ENCODE measurements around the gene CABLES1. TPM values are rescaled to one million over a fixed set of nuclear protein-coding genes. Genes with fewer than 3 reads are reported as not detected.
A peak's percentile ranks its signal among the peaks of the same experiment; 100 is the strongest.

The CABLES1 gene
- polyA plus RNA-seq, 1 donor: 7.2 TPM

DNA sequence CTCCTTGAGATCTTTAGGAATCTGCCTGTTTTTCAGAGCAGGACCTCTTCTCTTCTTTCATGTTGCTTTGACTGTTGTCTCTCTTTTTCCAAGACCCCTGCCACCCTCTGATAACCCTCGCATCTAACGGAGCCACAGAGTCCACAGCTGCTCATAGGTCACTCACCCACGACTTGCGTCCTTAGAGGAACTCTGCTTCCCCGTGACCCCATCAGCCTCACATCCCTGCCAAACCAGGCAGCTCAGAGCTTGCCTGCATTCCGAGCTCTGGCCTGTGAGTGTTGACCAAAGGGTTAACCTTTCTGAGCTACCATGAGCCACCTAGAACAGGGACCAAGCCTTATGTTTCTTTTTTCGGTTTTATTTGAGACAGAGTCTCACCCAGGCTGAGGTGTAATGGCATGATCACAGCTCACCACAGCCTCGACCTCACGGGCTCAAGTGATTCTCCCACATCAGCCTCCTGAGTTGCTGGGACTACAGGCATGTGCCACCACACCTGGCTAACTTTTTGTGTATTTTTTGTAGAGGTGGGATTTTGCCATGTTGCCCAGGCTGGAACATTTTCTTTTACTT, 36.4 kb downstream of the CABLES1 start:
- no peak for DNase-seq

DNA sequence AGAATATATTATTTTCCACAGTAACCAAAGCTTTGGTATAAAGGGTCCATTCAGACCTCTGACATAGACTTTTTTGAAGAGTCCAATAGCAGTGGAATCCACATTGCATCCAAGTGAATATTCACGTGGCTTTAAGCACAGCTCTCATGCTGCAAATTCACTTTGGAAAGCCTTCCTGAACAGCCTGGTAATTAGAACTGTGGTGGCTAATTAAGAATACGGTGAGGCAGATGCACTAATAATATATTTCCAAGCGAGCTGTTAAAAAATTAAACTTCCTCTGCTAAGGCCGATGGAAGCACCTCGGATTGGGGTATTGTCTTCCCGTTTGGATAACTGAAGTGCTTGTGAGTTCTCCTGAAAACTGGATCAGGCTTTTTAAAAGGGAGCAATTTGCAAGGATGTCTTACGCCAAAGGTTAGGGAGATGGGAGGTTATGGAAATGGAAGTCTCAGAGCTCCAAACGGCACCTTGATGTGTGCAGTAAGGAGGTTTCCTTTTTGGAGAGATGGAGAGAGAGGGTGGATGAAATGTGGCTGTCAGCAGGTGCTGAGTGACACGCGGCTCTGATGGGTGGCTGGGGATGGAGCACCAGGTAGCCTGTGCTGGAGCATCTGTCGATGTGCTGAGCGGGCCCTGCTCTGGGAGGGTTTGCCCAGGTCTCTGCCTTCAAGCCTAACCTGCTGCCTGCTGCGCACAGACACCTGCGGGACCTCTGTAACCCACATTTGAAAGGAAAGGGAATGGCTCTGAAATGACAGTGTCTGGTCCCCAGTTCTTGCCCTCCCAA, 37.5 kb downstream of the CABLES1 start:
- no peak for DNase-seq

DNA sequence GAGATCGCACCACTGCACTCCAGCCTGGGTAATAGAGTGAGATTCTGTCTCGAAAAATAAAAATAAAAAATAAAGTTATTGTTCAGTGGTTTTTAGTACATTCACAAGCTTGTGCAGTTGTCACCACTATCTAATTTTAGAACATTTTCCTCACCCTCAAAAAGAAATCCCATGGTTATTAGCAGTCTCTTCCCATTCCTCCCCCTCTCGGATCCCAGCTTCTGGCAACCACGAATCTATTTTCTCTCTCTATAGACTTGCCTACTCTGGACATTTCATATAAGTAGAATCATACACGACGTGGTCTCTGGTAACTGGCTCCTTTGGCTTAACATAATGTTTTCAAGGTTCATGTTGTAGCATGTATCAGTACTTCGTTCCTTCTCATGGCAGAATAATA, 38.6 kb downstream of the CABLES1 start:
- DNase-seq: no peak

DNA sequence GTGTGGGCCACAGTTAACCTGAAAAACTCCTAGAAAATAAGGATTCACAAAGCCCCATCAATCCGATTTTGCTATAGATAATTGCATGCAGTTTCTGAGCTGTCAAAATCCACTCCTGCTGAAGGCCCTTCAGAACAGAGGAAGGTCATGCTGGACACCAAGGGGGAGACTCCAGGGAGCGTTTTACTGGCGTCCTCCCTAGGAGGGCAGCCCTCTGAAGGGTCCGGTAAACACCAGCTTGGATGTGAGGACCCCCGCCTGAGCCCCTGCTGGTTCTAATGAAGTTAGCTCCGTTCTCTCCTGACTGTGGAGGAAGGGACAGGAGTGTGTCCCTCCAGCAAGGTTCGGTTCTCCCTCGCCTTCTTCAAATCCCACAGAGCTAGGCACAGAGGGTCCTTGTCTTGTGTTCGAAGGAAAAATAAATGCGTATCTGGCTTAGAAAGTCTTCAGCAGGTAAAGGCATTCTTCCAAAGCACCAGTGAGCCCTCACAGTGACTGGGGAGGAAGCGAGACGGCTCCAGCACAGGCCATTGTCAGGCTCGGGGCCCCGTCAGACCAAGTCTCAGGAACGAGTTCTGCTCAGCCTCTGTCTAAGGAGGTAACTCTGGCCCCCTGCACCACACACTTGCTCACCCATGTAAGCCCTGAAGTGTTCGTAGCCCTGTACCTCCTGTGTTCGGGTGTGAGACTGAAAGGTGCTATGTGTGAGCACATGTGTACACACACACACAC, 41.6 kb downstream of the CABLES1 start:
- DNase-seq: no peak

DNA sequence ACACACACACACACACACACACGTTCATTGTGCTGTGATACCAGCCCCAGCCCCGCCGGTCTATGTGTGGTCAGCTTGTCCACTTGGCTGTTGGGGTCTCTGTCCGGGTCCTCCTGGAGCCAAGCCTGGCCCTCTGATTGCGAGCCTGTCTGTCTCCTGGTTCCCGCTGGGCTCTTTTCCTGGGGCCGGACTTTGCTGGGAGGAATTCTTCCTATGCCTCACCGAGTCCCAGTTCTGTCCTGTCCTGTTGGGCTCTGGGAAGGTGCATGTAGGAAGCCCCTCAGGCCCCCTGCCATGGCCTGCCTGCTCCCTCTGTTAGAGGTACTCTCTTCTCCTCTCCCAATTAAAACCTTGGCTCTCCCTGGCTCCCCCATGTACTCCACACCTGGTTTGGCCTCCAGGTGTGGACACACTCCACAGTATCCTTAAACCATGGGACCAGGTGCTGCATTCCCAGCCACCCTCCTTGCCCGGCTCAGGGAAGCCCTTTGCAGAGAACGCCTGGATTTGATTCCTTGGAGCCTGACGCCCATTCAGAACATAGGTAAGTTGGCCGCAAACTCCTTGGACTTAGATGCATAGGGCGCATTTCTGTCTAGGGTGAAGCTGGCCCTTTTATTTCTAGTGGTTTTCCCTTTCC, 42.3 kb downstream of the CABLES1 start:
- no peak for DNase-seq

DNA sequence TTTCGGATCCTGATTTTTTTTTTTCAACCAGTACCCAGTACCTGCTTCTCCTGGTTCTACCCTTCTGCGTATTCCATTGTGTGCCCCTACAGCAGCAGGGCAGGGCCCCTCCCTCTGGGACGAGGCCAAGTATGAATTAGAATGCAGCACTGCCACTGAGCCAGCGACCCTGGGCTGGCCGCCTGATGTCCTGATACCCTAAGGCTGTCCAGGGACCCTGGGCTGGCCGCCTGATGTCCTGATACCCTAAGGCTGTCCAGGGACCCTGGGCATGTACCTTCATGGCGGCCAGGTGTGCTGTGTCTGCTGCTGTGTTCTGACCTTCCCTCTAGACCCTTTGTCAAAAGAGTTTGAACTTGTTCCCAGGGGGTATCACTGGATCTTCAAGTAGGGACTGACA, 42.9 kb downstream of the CABLES1 start:
- no peak for DNase-seq

DNA sequence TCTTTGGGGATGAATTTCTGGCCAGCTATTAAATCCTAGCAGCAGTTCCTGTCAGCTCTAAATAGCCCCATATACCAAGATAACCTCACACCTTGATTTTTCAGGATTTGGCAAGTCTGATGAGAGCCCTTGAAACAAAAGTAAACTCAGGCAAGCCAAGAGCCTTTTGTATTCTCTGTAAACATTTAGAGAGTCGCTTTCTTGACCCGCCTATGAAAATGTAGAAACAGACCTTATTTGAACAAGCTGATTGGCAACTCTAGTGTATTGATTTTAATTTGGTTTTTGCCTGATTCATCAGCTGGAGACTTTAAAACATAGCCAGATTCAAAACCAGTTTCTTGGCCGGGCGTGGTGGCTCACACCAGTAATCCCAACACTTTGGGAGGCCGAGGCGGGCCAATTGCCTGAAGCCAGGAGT, 43.4 kb downstream of the CABLES1 start:
- DNase-seq: no peak

DNA sequence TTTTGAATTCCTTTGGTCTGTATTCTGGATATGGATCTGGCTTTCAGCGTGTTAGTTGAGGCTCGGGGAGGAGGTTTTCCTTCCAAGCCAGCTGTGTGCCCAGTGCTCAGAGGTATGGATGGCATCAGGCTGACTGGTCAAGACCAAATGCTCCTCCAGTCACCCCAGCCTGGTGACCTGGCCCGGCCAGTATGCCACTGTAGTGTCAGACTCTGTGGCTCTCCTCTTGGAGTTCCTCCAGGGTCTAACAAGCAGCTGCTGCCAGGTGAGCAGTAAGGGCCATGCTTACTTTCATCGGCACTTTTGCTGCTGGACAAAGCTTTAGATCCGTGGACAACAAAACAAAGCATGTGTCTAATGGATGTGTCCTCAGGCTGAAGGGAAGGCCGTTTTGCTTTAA, 44.1 kb downstream of the CABLES1 start:
- DNase-seq: no peak

DNA sequence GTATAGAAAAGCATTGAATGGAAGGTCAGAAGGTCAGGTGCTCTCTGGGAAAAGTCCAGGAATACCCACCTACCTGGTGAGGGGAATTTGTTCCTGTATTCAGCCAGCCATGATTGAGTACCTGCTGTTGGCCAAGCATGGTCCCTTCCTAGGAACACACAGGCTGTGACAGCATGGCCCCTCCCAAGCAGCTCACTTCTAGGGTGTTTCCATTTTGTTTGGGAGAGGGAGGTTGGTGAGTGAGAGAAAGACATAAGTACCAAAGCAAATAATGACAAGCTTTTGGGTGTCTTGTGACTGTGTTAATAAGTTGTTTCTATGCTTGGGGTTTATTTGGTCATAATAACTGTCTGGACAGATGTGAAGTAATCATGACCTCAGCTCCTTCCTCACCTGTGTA, 46.3 kb downstream of the CABLES1 start:
- DNase-seq: no peak

DNA sequence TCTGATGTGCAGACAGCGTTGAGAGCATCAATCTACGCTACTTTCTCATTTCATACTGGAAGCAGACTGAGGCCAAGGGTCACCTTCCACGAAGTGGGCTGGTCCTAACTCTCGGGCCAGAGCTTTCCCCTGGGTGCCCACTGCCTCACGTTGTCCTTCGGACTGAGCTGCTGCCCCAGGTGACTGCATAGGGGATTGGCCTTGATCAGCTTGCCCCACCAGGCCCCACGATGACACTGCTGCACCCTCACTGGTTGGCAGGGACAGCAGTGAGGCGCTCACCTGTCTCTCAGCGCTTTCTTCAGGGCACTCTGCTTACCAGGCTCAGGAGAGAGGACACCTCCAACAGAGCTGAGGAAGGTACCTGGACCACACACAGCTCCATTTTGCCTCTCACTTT, 47.3 kb downstream of the CABLES1 start:
- no peak for DNase-seq

DNA sequence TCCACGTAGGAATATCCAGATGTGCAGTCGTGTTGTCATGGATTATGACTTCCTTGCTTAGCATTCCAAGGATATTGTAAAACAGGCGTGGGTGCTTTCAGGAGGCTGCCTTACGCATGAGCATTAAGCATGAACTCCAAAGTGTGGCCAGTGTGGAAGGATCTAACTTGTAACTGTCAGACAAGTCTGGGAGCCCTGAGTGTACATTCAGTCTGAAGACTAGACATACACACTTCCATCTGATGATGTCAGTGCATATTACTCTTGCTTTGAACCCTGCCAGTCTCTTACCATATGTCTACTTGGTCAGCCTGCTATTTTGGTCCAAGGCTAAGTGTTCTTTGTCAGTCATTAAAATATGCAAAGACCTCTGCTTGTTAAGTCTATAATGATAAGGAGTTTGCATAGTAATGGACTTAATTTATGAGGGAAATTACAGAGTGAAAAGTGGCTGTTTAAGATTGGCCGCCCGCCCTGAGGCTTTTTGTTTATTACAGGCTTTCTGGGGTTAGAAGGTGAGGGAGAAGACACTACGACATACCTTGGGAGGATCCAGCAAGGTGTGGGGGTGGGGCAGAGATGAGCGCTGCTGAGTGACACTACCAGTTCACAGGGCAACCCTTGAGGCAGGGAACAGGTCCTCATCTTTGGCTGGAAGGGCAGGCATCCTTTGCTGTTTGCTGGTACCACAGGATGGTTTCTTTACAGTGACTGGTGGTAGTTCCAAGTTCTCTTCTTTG, 48.3 kb downstream of the CABLES1 start:
- no peak for DNase-seq

DNA sequence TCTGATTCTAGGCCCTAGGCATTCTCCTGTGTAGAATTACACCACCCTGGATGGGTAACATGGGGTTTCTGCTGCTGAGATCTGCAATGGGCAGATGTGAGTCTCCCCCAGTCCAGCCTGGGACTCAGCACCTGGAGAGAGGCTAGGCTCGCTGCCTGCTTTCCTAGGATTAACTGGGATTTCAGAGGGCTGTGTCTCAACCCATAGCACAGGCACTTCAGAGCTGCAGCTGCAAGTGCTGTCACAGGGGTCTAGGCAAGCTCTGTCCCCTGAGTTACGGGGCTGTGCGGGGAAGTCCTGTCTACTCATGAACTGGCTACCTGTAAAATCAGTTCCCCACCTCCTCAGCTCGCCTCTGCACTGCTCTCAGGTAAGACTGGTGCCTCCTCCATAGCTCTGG, 51.5 kb downstream of the CABLES1 start:
- DNase-seq: no peak

DNA sequence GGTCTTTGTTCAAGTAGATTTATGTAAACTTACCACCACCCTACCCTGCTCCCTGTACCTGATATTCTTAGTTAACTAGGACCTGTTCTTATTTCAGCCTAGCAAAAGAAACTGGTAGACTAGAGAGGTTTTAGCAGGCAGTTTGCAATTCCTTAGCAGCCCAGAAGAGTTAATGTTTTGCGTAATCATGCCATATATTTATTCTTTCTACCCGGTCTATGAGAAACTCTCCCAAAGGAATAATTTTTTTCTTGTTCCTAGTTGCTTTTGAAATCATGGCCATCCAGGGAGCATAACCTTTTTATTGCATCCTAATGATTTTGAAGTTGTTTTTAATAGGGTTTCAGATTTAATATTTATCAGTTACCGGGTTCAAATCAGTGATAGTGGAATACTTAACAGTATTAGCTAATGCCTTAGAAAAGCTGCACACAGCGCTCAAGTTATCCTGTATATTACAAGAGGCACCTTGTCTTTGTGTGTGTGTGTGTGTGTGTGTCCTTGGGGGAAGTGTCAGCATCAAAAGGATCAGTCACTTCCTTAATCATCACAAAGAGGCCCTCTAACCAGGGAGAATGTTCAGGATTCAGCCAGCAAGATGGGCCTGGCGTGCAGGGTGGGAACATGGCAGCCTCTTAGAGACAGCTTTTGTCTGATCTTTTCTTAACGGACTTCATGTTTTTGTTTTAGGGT, 52.9 kb downstream of the CABLES1 start:
- no peak for DNase-seq

DNA sequence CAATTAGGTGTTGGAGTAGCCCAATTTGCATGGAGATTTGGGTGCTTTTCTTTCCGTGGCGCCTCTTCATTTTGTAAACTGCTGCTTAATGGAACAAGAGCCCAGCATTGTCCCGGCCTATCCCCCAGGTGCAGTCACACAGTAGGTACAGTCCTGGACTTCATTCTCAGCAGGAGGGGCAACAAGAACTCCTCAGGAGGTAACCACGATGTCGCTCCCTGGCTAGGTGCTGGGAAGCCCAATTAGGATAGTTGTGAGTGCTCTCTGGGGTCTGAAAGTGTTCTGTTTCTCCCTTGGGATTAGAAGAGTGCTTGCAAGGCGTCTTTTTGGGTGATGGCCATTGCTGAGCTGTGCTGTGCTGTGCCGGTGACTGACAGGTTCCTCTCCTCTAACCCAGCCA, 53.8 kb downstream of the CABLES1 start:
- no peak for DNase-seq

DNA sequence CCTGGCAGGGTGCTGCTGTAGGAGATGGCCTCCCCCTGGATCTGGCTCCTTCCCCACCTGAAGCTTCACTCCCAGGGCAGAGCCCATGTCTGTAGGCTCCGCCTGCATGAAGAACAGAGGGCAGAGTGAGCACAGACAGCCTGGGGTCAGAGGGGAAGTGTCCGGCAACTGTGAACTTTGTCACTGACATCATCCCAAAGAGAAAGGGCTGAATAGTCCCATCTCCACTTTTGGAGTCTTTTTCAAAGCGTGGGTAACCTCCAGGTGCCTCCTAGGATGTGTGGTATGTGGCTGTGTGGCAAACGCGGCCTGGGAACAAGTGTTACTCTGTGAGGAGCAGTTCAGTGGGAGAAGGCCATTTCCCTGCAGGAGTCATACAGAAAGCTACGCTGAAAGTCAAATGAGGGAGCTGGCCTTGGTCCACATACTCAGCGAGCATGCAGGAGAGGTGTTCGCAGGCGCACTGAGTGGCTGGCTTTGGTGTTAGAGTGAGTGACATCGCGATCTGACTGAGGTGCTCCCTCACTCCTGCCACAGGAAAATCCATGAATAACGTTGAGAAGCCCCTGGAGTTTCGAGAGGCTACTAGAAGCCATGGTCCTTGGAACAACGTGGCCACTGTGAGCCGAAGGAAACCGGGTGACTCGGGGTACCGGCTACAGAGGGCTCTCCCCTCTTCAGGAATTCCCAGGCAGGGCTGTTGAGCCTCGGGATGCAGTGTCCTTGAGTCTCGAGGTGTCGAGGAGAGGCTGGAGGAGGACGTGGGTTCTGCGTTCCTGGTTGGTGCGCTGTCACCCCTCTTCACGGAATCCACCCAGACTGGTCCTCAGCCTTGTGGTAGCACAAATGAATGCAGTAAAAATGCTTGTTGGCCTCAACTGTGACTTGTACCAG, 54.7 kb downstream of the CABLES1 start:
- DNase-seq: no peak

DNA sequence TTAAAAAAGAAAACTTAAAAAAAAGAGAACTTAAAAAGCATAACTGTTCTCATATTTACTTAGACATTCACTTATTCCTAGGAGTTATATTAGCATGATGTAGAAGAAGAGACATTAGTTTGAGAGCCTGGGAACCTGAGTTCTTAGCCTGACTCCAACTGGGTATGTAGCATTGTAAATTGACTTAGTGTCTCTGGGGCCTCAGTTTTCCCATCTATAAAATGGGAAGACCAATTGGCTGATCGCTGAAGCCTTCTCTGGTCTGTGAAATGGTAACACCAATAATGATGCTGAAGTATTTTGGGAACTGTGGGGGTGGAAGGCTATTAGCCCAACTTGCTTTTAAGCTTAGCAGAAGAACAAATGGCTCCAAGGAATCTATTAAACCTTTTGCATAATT, 55.9 kb downstream of the CABLES1 start:
- no peak for DNase-seq

DNA sequence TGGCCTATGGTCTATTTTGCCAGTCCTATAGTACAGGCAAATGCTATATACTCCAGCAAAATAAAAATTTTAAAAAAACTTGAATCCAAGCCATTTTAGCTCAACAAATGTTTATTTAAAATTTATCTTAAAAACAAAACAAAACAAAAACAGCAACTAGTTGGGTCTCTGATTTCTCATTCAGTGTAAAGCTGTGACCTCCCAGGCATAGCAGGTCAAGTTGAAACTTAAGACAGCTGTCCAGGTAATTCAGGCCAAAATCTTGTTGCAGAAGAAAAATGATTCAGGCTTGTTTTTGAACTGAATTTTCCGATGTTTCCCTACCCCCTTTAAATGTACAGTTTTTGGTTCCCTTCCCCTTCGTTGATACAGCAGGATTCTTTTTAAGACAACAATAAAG, 58.5 kb downstream of the CABLES1 start:
- no peak for DNase-seq

DNA sequence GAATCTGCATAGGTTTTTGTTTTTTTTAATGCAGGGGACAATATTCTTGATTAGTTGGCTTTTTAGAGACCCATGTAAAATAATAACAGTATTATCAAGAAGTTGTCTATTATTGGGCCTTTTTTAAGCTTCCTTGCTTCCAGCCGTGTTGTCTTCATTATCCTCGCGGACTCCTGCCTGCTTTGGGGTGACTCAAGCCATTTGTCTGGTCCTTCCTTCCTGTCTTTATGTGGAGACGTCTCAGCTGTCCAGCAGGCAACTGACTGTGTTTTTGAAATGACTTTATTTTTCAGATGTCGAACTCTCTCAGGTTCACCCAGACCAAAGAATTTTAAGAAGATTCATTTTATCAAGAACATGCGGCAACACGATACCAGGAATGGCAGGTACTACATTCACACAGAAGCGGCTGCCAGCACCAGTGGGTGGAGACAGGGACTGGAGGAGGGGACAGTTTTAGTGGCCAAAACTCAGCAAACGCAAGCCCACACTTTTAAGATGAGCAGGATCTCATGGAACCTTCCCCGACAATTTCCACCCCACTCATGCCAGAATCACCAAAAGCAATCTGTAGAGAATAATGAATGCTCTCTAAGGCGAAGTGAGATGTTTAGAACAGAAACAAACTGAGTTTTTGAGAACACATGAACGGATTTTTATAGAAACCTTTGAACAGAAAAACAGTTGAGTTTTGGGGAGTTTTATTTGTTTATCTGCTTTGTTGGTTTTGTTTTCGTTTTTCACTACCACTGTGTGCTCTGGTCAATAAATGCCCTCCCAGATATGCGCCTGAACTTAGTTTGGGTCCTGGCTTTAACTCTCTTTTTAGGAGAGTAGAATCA, 59.1 kb downstream of the CABLES1 start:
- no peak for DNase-seq

DNA sequence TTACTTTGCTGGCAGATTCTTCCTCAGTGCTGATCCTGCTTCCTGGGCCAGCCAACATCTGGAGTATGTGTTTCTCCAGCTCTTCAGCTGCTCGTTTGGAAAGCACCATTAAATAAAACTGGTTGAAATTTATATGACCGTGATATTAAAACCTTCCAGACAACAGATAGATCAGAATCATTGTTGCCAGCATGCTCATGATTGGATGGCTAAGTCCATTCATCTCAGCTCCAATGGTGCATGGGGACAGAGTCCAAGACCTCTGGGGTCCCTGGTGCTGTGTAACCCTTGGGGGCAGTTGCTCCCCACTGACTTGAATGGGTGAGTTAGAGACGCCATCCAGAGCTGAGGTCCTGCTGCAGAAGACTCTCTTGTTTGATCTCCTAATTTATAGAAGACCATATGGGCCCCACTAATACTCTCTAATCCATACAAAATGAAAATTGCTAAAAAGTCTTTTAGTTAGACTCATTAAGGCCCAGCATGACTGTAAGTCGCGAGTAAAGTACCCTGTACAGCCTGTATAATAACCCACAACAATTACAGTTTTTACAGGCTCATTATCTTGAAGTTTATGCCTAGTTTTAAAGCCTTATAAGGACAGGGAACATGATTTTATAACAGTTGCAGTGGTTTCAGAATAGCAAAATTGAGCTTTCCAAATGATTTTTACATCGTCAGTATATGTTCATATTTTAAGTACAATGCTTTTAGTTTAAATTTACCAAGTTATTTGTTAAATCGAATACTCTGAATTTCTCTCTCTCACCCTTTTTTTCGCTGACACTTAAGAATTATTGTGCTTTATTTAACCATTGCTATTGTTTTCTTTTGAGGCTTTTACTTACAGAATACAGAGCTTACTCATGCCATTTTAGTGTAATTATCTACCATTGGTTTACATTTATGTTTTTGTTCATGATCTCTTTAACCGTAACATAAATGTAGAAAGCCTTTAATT, 60.0 kb downstream of the CABLES1 start:
- peak; percentile 47 for DNase-seq

Measured in hindlimb muscle (tissue), 1 donor.